Astrocyte of the spinal cord (primary cell): ENCODE measurements around the gene GLRB.

Source experiments
- DNase-seq: peaks from one replicate; pipeline ENCODE4 v3.0.0; 2011; ENCODE audit warnings: low read depth, low spot score
- H3K4me3 ChIP-seq: 2 replicates; pipeline ENCODE4 v1.5.1; 2011; ENCODE audit warnings: low read depth, mild to moderate bottlenecking, low read length, moderate library complexity
- in situ Hi-C: cut with HindIII; loops from 2 replicates; pipeline ENCODE4 v1.10.0; 2017; ENCODE audit warnings: low sequenced_read_pairs
- TF ChIP-seq, protein P1 (sequence below): IDR thresholded peaks from 2 replicates; pipeline ENCODE4 v1.5.1; 2012; ENCODE audit warnings: low read depth, mild to moderate bottlenecking, low read length, inconsistent platforms

The GLRB gene

DNA sequence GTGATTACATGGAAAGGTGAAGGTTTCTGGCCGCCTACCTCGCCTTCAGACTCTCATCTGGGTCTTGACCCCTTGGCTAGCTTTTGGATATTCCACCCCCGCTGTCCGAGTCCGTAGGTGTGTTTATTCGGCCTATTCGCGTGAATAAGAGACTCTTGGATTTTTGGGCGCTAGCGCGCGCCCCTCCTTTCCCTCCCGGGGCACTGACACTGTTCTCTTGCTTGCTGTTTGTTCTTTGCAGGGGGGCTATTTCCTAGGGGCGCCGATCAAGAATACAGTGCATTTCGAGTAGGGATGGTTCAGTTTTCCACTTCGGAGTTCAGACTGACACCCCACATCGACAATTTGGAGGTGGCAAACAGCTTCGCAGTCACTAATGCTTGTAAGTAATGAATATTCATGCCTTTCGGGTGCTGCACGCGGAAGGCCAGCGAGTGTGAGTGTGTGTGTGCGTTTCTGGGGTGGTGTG, 145.5 kb downstream of the GLRB start:
- TF ChIP-seq, protein P1, sequence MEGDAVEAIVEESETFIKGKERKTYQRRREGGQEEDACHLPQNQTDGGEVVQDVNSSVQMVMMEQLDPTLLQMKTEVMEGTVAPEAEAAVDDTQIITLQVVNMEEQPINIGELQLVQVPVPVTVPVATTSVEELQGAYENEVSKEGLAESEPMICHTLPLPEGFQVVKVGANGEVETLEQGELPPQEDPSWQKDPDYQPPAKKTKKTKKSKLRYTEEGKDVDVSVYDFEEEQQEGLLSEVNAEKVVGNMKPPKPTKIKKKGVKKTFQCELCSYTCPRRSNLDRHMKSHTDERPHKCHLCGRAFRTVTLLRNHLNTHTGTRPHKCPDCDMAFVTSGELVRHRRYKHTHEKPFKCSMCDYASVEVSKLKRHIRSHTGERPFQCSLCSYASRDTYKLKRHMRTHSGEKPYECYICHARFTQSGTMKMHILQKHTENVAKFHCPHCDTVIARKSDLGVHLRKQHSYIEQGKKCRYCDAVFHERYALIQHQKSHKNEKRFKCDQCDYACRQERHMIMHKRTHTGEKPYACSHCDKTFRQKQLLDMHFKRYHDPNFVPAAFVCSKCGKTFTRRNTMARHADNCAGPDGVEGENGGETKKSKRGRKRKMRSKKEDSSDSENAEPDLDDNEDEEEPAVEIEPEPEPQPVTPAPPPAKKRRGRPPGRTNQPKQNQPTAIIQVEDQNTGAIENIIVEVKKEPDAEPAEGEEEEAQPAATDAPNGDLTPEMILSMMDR = no peak
- peak; percentile 5 for DNase-seq
- peak overlapping the region; percentile 51 for H3K4me3 ChIP-seq
- in situ Hi-C loops = no loop called here
